ENCODE results near the gene AHRR.

- no peak for TF ChIP-seq JUNB (IDR thresholded peaks at IDR 0.05; ENCODE audit: unreplicated experiment)
- TF ChIP-seq POLR2AphosphoS5 (IDR thresholded peaks at IDR 0.05; ENCODE audit: low read depth): no peak
- TF ChIP-seq CTCF (conservative IDR thresholded peaks at IDR 0.05; ENCODE audit: low read depth in 2 of 2): no peak
- TF ChIP-seq EZH2 (IDR thresholded peaks at IDR 0.05; ENCODE audit: low read depth, unreplicated experiment): no peak
- no peak for TF ChIP-seq STAT1 (IDR thresholded peaks at IDR 0.05; ENCODE audit: unreplicated experiment)
- TF ChIP-seq EZH2phosphoT487 (IDR thresholded peaks at IDR 0.05; ENCODE audit: unreplicated experiment): no peak
- no peak for TF ChIP-seq REST (IDR thresholded peaks at IDR 0.05; ENCODE audit: unreplicated experiment)
- no peak for TF ChIP-seq ZNF114 (CRISPR knock-in tag; IDR thresholded peaks at IDR 0.05)
- TF ChIP-seq ZNF331 (CRISPR knock-in tag; IDR thresholded peaks at IDR 0.05; ENCODE audit: low read depth): no peak
- TF ChIP-seq ETS1 (IDR thresholded peaks at IDR 0.05): no peak
- TF ChIP-seq CREB1 (CRISPR knock-in tag; IDR thresholded peaks at IDR 0.05; ENCODE audit: low read depth): no peak
- no peak for TF ChIP-seq ZNF462 (CRISPR knock-in tag; IDR thresholded peaks at IDR 0.05)
- TF ChIP-seq NANOG (IDR thresholded peaks at IDR 0.05; ENCODE audit: borderline replicate concordance): no peak
These were observed 53.3 kb downstream of the AHRR start for GRCh38 chr5:374631-375335.
